GM23338 (cell line): Measurements from ENCODE around the gene IL17REL. TPM values are rescaled to one million over a fixed set of nuclear protein-coding genes. Genes with fewer than 3 reads are reported as not detected.

Source experiments
- ATAC-seq: fragments of 200-7000 bp; cut with Tn5 transposase; 3 replicates; pipeline ENCODE4 v1.9.1; 2020
- DNase-seq: peaks from one replicate; pipeline ENCODE4 v3.0.0-alpha.2; 2015; ENCODE audit warnings: low spot score
- H2AFZ ChIP-seq: fragments of 200-600 bp; sonication (generic); 2 replicates; pipeline ENCODE4 v1.8.0; 2016; ENCODE audit warnings: antibody characterized with exemption, mild to moderate bottlenecking, moderate library complexity
- H3F3A ChIP-seq: fragments of 200-600 bp; sonication (generic); replicated peaks from 2 replicates; pipeline ENCODE4 v1.8.0; 2017; ENCODE audit warnings: antibody characterized with exemption, mixed run types, low read depth
- H3K27ac ChIP-seq: fragments of 200-600 bp; sonication (generic); 2 replicates; pipeline ENCODE4 v1.6.1; 2016; ENCODE audit warnings: low read depth
- H3K27me3 ChIP-seq: fragments of 200-600 bp; sonication (generic); 2 replicates; pipeline ENCODE4 v1.8.0; 2016; ENCODE audit warnings: mild to moderate bottlenecking, mixed run types, moderate library complexity; ENCODE audit not compliant: insufficient read depth
- H3K36me3 ChIP-seq: fragments of 200-600 bp; sonication (generic); 2 replicates; pipeline ENCODE4 v1.8.0; 2016; ENCODE audit warnings: mild to moderate bottlenecking; ENCODE audit not compliant: insufficient read depth
- H3K4me1 ChIP-seq: fragments of 200-600 bp; sonication (generic); 2 replicates; pipeline ENCODE4 v1.8.0; 2016; ENCODE audit warnings: mild to moderate bottlenecking, moderate library complexity; ENCODE audit not compliant: insufficient read depth
- H3K4me2 ChIP-seq: fragments of 200-600 bp; sonication (generic); 2 replicates; pipeline ENCODE4 v1.7.1; 2017; ENCODE audit warnings: mixed run types
- H3K4me3 ChIP-seq: fragments of 200-600 bp; sonication (generic); 2 replicates; pipeline ENCODE4 v1.6.1; 2016; ENCODE audit warnings: mixed run types
- H3K79me2 ChIP-seq: fragments of 200-600 bp; sonication (generic); replicated peaks from 2 replicates; pipeline ENCODE4 v1.8.0; 2017; ENCODE audit warnings: mild to moderate bottlenecking; ENCODE audit not compliant: insufficient read depth
- H3K9me2 ChIP-seq: fragments of 200-600 bp; sonication (generic); 2 replicates; pipeline ENCODE4 v1.8.0; 2017; ENCODE audit not compliant: insufficient read depth
- H4K20me1 ChIP-seq: fragments of 200-600 bp; sonication (generic); replicated peaks from 2 replicates; pipeline ENCODE4 v1.8.0; 2017; ENCODE audit warnings: mild to moderate bottlenecking; ENCODE audit not compliant: insufficient read depth
- H3K27ac Mint-ChIP-seq: 2 replicates; pipeline ENCODE4 v1.8.0; 2020; ENCODE audit warnings: inconsistent platforms, mild to moderate bottlenecking, moderate library complexity, mixed read lengths
- H3K27me3 Mint-ChIP-seq: 3 replicates; pipeline ENCODE4 v1.8.0; 2022; ENCODE audit warnings: low read depth, mild to moderate bottlenecking, moderate library complexity, mixed read lengths, inconsistent platforms; ENCODE audit not compliant: insufficient read depth, poor library complexity
- H3K36me3 Mint-ChIP-seq: 3 replicates; pipeline ENCODE4 v1.8.0; 2021; ENCODE audit warnings: low read depth, mild to moderate bottlenecking, inconsistent platforms, moderate library complexity, mixed read lengths
- H3K4me1 Mint-ChIP-seq: 3 replicates; pipeline ENCODE4 v1.8.0; 2020; ENCODE audit warnings: mild to moderate bottlenecking, inconsistent platforms, mixed read lengths
- H3K4me3 Mint-ChIP-seq: 3 replicates; pipeline ENCODE4 v1.8.0; 2021; ENCODE audit warnings: moderate library complexity, mild to moderate bottlenecking, inconsistent platforms, mixed read lengths
- H3K9me3 Mint-ChIP-seq: 3 replicates; pipeline ENCODE4 v1.8.0; 2020; ENCODE audit warnings: moderate library complexity, mild to moderate bottlenecking, inconsistent platforms, mixed read lengths
- CREB1 ChIP-seq: fragments of 250-450 bp; sonication (Bioruptor Pico); IDR thresholded peaks from 2 replicates; pipeline ENCODE4 v1.5.0; 2020; ENCODE audit warnings: low read depth, mild to moderate bottlenecking, moderate library complexity
- EZH2 ChIP-seq: fragments of 200-600 bp; sonication (generic); IDR thresholded peaks from one replicate; pipeline ENCODE4 v1.8.0; 2017; ENCODE audit warnings: antibody characterized with exemption, mild to moderate bottlenecking, low read depth; ENCODE audit not compliant: unreplicated experiment
- JUNB ChIP-seq: IDR thresholded peaks from one replicate; pipeline ENCODE4 v1.6.1; 2016; ENCODE audit warnings: antibody characterized with exemption; ENCODE audit not compliant: unreplicated experiment
- NANOG ChIP-seq: IDR thresholded peaks from 2 replicates; pipeline ENCODE4 v1.6.1; 2016; ENCODE audit warnings: antibody characterized with exemption, borderline replicate concordance
- POLR2AphosphoS5 ChIP-seq: IDR thresholded peaks from 2 replicates; pipeline ENCODE4 v1.6.1; 2016; ENCODE audit warnings: antibody characterized with exemption, low read depth
- ZNF331 ChIP-seq: fragments of 250-450 bp; sonication (Bioruptor Pico); IDR thresholded peaks from 2 replicates; pipeline ENCODE4 v1.5.0; 2020; ENCODE audit warnings: low read depth, mild to moderate bottlenecking, moderate library complexity
- polyA plus RNA-seq: library from polyadenylated mRNA; unstranded; fragments of >200 nt; fragmentation: Nextera tagmentation; extraction: Ambion mirVana; gene quantifications from 2 replicates; pipeline ENCODE4 v1.2.1, GENCODE V29; 2016
- total RNA-seq: library from RNA; depleted of rRNA; stranded (reverse); fragments of >200 nt; shearing (Covaris generic); gene quantifications from 2 replicates; pipeline ENCODE4 v1.2.3, GENCODE V29; 2014
- TF ChIP-seq, protein P1 (sequence below): IDR thresholded peaks from one replicate; pipeline ENCODE4 v1.6.1; 2018; ENCODE audit warnings: antibody characterized with exemption; ENCODE audit not compliant: unreplicated experiment
- TF ChIP-seq, protein P2 (sequence below), 2 experiments: fragments of 200-600 bp in 1 of 2; sonication (generic) in 1 of 2; conservative IDR thresholded peaks; 2 replicates each; pipeline versions ENCODE4 v1.5.1 to v1.6.1; 2016 to 2017; ENCODE audit warnings: antibody characterized with exemption in 2 of 2, low read depth in 2 of 2, mild to moderate bottlenecking in 2 of 2, moderate library complexity in 1 of 2

IL17REL gene
- total and polyA plus RNA-seq, 2 experiments from 2014 or later = 0.31 TPM; not detected in 1

DNA sequence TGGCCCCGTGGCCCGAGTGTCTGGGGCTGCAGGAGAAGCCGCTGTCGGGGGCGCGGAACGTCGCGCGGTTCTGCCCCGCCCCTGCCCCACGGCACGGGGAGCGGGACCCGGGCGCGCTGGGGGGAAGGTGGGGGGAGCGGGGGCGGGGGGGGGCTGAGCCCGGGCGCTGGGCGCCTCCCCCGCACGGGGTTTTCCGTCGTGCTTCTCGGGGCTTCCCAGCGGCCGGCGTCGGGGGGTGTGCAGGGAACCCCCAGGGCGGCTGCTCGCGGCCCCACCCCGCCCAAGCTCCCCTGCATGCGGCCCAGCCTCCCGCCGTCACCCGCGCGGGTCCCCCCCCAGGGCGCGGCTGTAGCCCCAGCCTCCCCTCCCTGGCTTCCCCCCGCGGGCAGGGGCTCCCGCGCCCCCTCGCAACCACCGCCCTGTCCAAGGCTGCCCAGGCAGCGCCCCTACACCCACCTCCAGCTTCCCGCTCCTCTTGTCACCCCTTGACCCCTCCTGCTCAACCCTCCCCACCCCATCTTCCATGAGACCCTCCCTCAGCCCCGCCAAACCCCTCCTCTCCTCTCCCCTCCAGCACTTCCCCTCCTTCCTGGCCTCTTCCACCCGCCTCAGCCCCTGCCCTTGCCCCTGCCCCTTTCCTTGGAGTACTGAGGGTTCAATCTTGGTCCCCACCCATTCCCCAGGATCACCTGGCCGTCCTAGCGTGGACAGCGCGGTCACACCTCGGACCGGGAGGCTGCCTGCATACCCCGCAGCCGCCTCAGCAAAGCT is 1.7 kb downstream of the IL17REL start:
- Mint-ChIP-seq H3K4me1 (peaks cover 15% of the 10 kb centered on the region; the same call in 2 of the 3 replicates), H3K27ac (no peak overlapping the region), H3K4me3 (peak overlapping the region; percentile 65), H3K36me3 (no peaks in the 10 kb centered on the region), H3K9me3 (no peaks in the 10 kb centered on the region), H3K27me3 (peaks cover 38% of the 10 kb centered on the region)
- peak overlapping the region; percentile 81 for H3K4me2 ChIP-seq
- H3K27me3 ChIP-seq = peaks cover 55% of the 10 kb centered on the region
- ATAC-seq (no peak), DNase-seq (no peak)
- H3F3A ChIP-seq = no peaks in the 10 kb centered on the region
- H3K4me1 ChIP-seq = peaks cover 7% of the 10 kb centered on the region; the same call in 1 of the 2 replicates
- H3K36me3 ChIP-seq = no peaks in the 10 kb centered on the region
- H3K27ac ChIP-seq = no peak overlapping the region
- H3K79me2 ChIP-seq = no peaks in the 10 kb centered on the region
- peak overlapping the region; percentile 96 for H2AFZ ChIP-seq
- H3K9me2 ChIP-seq = no peaks in the 10 kb centered on the region
- H3K4me3 ChIP-seq = peak overlapping the region; percentile 52
- H4K20me1 ChIP-seq = 0 out of 2 replicates have a peak, but pooled peaks cover 3% of the 10 kb centered on the region
- TF ChIP-seq, protein P1, sequence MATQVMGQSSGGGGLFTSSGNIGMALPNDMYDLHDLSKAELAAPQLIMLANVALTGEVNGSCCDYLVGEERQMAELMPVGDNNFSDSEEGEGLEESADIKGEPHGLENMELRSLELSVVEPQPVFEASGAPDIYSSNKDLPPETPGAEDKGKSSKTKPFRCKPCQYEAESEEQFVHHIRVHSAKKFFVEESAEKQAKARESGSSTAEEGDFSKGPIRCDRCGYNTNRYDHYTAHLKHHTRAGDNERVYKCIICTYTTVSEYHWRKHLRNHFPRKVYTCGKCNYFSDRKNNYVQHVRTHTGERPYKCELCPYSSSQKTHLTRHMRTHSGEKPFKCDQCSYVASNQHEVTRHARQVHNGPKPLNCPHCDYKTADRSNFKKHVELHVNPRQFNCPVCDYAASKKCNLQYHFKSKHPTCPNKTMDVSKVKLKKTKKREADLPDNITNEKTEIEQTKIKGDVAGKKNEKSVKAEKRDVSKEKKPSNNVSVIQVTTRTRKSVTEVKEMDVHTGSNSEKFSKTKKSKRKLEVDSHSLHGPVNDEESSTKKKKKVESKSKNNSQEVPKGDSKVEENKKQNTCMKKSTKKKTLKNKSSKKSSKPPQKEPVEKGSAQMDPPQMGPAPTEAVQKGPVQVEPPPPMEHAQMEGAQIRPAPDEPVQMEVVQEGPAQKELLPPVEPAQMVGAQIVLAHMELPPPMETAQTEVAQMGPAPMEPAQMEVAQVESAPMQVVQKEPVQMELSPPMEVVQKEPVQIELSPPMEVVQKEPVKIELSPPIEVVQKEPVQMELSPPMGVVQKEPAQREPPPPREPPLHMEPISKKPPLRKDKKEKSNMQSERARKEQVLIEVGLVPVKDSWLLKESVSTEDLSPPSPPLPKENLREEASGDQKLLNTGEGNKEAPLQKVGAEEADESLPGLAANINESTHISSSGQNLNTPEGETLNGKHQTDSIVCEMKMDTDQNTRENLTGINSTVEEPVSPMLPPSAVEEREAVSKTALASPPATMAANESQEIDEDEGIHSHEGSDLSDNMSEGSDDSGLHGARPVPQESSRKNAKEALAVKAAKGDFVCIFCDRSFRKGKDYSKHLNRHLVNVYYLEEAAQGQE = no peak
- TF ChIP-seq EZH2 = peak; percentile 68

DNA sequence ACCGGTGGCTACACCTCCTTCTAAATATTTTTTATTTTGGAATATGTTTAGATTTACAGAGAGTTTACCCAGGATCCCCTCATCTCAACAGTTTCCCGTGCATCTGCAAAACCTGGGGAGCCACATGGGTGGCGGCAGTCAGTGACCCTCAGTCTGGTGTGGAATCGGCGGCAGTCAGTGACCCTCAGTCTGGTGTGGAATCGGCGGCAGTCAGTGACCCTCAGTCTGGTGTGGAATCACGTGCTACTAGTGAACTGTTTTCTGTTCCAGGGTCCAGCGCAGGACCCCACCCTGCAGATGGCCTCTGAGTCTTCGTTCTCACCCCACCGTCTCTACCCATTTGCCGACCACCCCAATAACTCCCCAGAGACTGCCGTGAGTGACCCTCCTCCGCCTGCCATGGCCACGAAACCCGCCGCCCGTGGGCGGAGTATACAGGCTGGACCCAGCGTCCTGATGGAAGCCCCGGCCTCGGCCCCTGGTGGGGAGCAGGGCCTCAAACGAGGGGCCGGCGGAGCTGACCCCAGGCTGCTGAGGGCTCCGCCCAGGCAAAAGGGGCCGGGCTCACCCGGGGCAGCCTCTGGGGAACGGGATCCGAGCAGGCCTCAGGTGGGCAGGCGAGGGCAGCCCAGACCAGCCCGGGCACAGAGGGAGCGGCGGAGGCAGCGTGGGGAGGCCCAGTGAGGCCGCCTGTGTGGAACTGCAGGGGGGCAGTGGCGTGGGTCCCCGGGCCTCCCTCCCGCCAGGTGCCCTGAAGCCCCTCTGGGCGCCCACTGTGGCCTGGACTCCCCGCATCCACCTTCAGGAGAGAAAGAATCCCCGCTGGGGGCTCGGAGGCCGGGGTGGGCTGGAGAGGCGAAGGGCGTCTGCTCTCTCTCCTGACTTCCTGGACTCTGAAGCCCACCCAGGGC is 2.5 kb downstream of the IL17REL start:
- Histone ChIP-seq H3K9me2 (no peaks in the 10 kb centered on the region), H3K36me3 (no peaks in the 10 kb centered on the region), H3F3A (no peaks in the 10 kb centered on the region), H3K4me2 (peak overlapping the region; percentile 75), H3K4me1 (peaks cover 7% of the 10 kb centered on the region; the same call in 1 of the 2 replicates), H3K79me2 (no peaks in the 10 kb centered on the region), H4K20me1 (0 out of 2 replicates have a peak, but pooled peaks cover 3% of the 10 kb centered on the region), H3K27ac (no peak overlapping the region), H2AFZ (no peak overlapping the region), H3K4me3 (peak overlapping the region; percentile 52), H3K27me3 (peaks cover 50% of the 10 kb centered on the region)
- peaks cover 34% of the 10 kb centered on the region for H3K27me3 Mint-ChIP-seq
- H3K4me1 Mint-ChIP-seq = peaks cover 15% of the 10 kb centered on the region; the same call in 2 of the 3 replicates
- no peak for DNase-seq
- H3K4me3 Mint-ChIP-seq = peak overlapping the region; percentile 50; the same call in 2 of the 3 replicates
- H3K27ac Mint-ChIP-seq = no peak overlapping the region
- TF ChIP-seq POLR2AphosphoS5 (no peak), NANOG (no peak), ZNF331 (CRISPR knock-in tag) (no peak), CREB1 (CRISPR knock-in tag) (no peak), JUNB (no peak)
- TF ChIP-seq, protein P2, sequence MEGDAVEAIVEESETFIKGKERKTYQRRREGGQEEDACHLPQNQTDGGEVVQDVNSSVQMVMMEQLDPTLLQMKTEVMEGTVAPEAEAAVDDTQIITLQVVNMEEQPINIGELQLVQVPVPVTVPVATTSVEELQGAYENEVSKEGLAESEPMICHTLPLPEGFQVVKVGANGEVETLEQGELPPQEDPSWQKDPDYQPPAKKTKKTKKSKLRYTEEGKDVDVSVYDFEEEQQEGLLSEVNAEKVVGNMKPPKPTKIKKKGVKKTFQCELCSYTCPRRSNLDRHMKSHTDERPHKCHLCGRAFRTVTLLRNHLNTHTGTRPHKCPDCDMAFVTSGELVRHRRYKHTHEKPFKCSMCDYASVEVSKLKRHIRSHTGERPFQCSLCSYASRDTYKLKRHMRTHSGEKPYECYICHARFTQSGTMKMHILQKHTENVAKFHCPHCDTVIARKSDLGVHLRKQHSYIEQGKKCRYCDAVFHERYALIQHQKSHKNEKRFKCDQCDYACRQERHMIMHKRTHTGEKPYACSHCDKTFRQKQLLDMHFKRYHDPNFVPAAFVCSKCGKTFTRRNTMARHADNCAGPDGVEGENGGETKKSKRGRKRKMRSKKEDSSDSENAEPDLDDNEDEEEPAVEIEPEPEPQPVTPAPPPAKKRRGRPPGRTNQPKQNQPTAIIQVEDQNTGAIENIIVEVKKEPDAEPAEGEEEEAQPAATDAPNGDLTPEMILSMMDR (conservative IDR thresholded peaks at IDR 0.05; ENCODE audit: low read depth in 2 of 2) = no peak
- TF ChIP-seq, protein P1 = no peak
- no peaks in the 10 kb centered on the region for H3K9me3 Mint-ChIP-seq
- ATAC-seq = peak; percentile 2; the same call in 1 of the 3 replicates
- H3K36me3 Mint-ChIP-seq = no peaks in the 10 kb centered on the region
